CD14-positive monocyte (primary cell): Measurements from ENCODE around the gene TIAM1. TPM values are rescaled to one million over a fixed set of nuclear protein-coding genes. Genes with fewer than 3 reads are reported as not detected.

ENCODE experiments used
- DNase-seq, 3 donors: peaks; one replicate each; pipeline ENCODE4 v3.0.0-alpha.2; 2011 to 2022
- H2AFZ ChIP-seq: 2 replicates; pipeline ENCODE4 v1.6.0; 2012; ENCODE audit warnings: mild to moderate bottlenecking, low read depth, low read length, inconsistent platforms; ENCODE audit not compliant: insufficient read depth, poor library complexity, severe bottlenecking
- H3K27ac ChIP-seq, 2 donors: 1 replicate in 1 of 2; 2 replicates in 1 of 2; pipeline ENCODE4 v1.5.1; 2012 to 2013; ENCODE audit warnings: low read length in 2 of 2, control low read depth in 1 of 2, inconsistent platforms in 1 of 2, low read depth in 1 of 2, mild to moderate bottlenecking in 1 of 2
- H3K27me3 ChIP-seq, 2 donors: one replicate each; pipeline versions ENCODE4 v1.6.0 to v1.6.1; 2011 to 2013; ENCODE audit warnings: low read length in 2 of 2; ENCODE audit not compliant: control insufficient read depth in 2 of 2, insufficient read depth in 2 of 2
- H3K36me3 ChIP-seq, 2 donors: replicated peaks in 1 of 2; 1 replicate in 1 of 2; 2 replicates in 1 of 2; pipeline versions ENCODE4 v1.5.1 to v1.6.1; 2012 to 2013; ENCODE audit warnings: low read length in 2 of 2, control low read depth in 1 of 2, inconsistent platforms in 1 of 2, mild to moderate bottlenecking in 1 of 2; ENCODE audit not compliant: insufficient read depth in 2 of 2, control insufficient read depth in 1 of 2
- H3K4me1 ChIP-seq, 2 donors: 1 replicate in 1 of 2; 2 replicates in 1 of 2; pipeline versions ENCODE4 v1.5.1 to v1.6.1; 2012 to 2013; ENCODE audit warnings: low read length in 2 of 2, control low read depth in 1 of 2, inconsistent platforms in 1 of 2, mild to moderate bottlenecking in 1 of 2, moderate library complexity in 1 of 2; ENCODE audit not compliant: insufficient read depth in 2 of 2, control insufficient read depth in 1 of 2
- H3K4me2 ChIP-seq: replicated peaks from 2 replicates; pipeline ENCODE3; 2012; ENCODE audit warnings: low read length, moderate library complexity, mild to moderate bottlenecking; ENCODE audit not compliant: poor library complexity, severe bottlenecking; ENCODE audit errors: extremely low read depth
- H3K4me3 ChIP-seq, 3 experiments: fragments of 200-600 bp in 1 of 3; sonication (generic) in 1 of 3; replicated peaks in 1 of 3; 1 replicate in 2 of 3; 2 replicates in 1 of 3; pipeline ENCODE4 v1.5.1; 2011 to 2013; ENCODE audit warnings: low read length in 3 of 3, mild to moderate bottlenecking in 3 of 3, control low read depth in 2 of 3, low read depth in 2 of 3, inconsistent platforms in 1 of 3, moderate library complexity in 1 of 3
- H3K79me2 ChIP-seq: 2 replicates; pipeline ENCODE4 v1.6.0; 2012; ENCODE audit warnings: mild to moderate bottlenecking, control low read depth, inconsistent platforms, low read length, moderate library complexity; ENCODE audit not compliant: insufficient read depth
- H3K9ac ChIP-seq: 2 replicates; pipeline ENCODE4 v1.6.0; 2017; ENCODE audit warnings: low read length, mild to moderate bottlenecking; ENCODE audit not compliant: insufficient read depth, poor library complexity, severe bottlenecking
- H3K9me3 ChIP-seq, 2 donors: replicated peaks in 1 of 2; 1 replicate in 1 of 2; 2 replicates in 1 of 2; pipeline versions ENCODE4 v1.5.1 to v1.6.1; 2012 to 2013; ENCODE audit warnings: low read length in 2 of 2, control low read depth in 1 of 2; ENCODE audit not compliant: control insufficient read depth in 1 of 2, insufficient read depth in 1 of 2
- H4K20me1 ChIP-seq: 2 replicates; pipeline ENCODE4 v1.6.0; 2012; ENCODE audit warnings: mild to moderate bottlenecking, low read length, control low read depth, moderate library complexity; ENCODE audit not compliant: insufficient read depth
- H3K27ac Mint-ChIP-seq, 7 donors: one replicate each; pipeline ENCODE4 v1.8.0; 2020; ENCODE audit warnings: mild to moderate bottlenecking in 7 of 7, mixed read lengths in 7 of 7, moderate library complexity in 6 of 7, inconsistent platforms in 2 of 7
- H3K27me3 Mint-ChIP-seq, 3 donors: one replicate each; pipeline ENCODE4 v1.8.0; 2021 to 2022; ENCODE audit warnings: low read depth in 3 of 3, mild to moderate bottlenecking in 3 of 3, mixed read lengths in 3 of 3, moderate library complexity in 3 of 3, inconsistent platforms in 1 of 3
- H3K36me3 Mint-ChIP-seq, 2 donors: one replicate each; pipeline ENCODE4 v1.8.0; 2020; ENCODE audit warnings: mixed read lengths in 2 of 2, inconsistent platforms in 1 of 2, mild to moderate bottlenecking in 1 of 2
- H3K4me1 Mint-ChIP-seq: one replicate; pipeline ENCODE4 v1.8.0; 2020; ENCODE audit warnings: mild to moderate bottlenecking, mixed read lengths
- H3K4me3 Mint-ChIP-seq, 2 donors: one replicate each; pipeline ENCODE4 v1.8.0; 2020; ENCODE audit warnings: mild to moderate bottlenecking in 2 of 2, mixed read lengths in 2 of 2, moderate library complexity in 1 of 2
- H3K9me3 Mint-ChIP-seq, 7 donors: one replicate each; pipeline ENCODE4 v1.8.0; 2020 to 2022; ENCODE audit warnings: mixed read lengths in 7 of 7, mild to moderate bottlenecking in 6 of 7, moderate library complexity in 6 of 7, inconsistent platforms in 2 of 7
- CTCF ChIP-seq: fragments of 200-600 bp; IDR thresholded peaks from one replicate; pipeline ENCODE4 v1.8.0; 2022; ENCODE audit warnings: antibody characterized with exemption, mild to moderate bottlenecking
- WGBS: methylation state at CpG from one replicate; pipeline ENCODE4 v1.1.5; 2013; ENCODE audit warnings: missing lambda C conversion rate; ENCODE audit not compliant: insufficient coverage; 5-methylcytosine and 5-hydroxymethylcytosine counted together
- intact Hi-C, 2 donors: fragments of 100-400 bp; cut with micrococcal nuclease; formaldehyde crosslinking; loops; one replicate each; pipeline versions ENCODE4 v1.15.0 to v1.15.1; 2023
- polyA plus RNA-seq, 3 donors: library from polyadenylated mRNA; depleted of rRNA in 1 of 3; unstranded in 2 of 3; stranded (reverse) in 1 of 3; fragments of 300-500 nt in 2 of 3; fragments of >200 nt in 1 of 3; fragmentation: Illumina TruSeq in 2 of 3; gene quantifications; 1 replicate in 2 of 3; 2 replicates in 1 of 3; pipeline ENCODE4 v1.2.3, GENCODE V29; 2012 to 2021

The TIAM1 gene
- polyA plus RNA-seq, 3 donors = 17.7 to 55.0 (median 45.3) TPM

- Mint-ChIP-seq H3K4me3 (no peak overlapping the region), H3K36me3 (peaks cover 75 to 90% of the 10 kb centered on the region in 2 donors), H3K27ac (no peak overlapping the region), H3K27me3 (peaks cover 2 to 4% (median 2%) of the 10 kb centered on the region in 3 donors), H3K9me3 (peaks cover 0 to 5% (median 2%) of the 10 kb centered on the region in 7 donors), H3K4me1 (peaks cover 30% of the 10 kb centered on the region)
- Histone ChIP-seq H2AFZ (no peak overlapping the region), H3K9ac (no peak overlapping the region), H3K79me2 (no peaks in the 10 kb centered on the region), H3K4me1 (peaks cover 33 to 34% of the 10 kb centered on the region in 2 donors), H3K36me3 (peaks cover 22 to 90% of the 10 kb centered on the region in 2 donors), H3K27ac (no peak overlapping the region), H3K27me3 (no peaks in the 10 kb centered on the region), H4K20me1 (no peaks in the 10 kb centered on the region), H3K4me2 (no peak overlapping the region), H3K4me3 (no peak overlapping the region), H3K9me3 (no peaks in the 10 kb centered on the region)
- intact Hi-C loops = no loop called here
- no peak for TF ChIP-seq CTCF
- no peak for DNase-seq
- 100% methylated on average over 2 of the region's 5 CpGs for WGBS
These were observed 215.8 kb downstream of the TIAM1 start for GRCh38 chr21:31128234-31128633.

- peaks cover 36 to 93% of the 10 kb centered on the region in 2 donors for H3K36me3 ChIP-seq
- Mint-ChIP-seq H3K36me3 (peaks cover 75 to 90% of the 10 kb centered on the region in 2 donors), H3K4me3 (peak overlapping the region; percentile 6 to 39)
These were observed 220.1 kb downstream of the TIAM1 start for GRCh38 chr21:31124010-31124409.

More at GRCh38 chr21:31124010-31124409, 220.1 kb downstream of the TIAM1 start:
- Histone ChIP-seq H3K4me3 (peak overlapping the region in 1 of 3 experiments; percentile 11), H3K4me2 (peak overlapping the region; percentile 32), H3K27ac (peak overlapping the region; percentile 55 to 63), H3K9ac (no peak overlapping the region), H3K27me3 (no peaks in the 10 kb centered on the region), H3K79me2 (no peaks in the 10 kb centered on the region), H4K20me1 (no peaks in the 10 kb centered on the region), H3K4me1 (peaks cover 15 to 23% of the 10 kb centered on the region in 2 donors), H2AFZ (no peak overlapping the region), H3K9me3 (no peaks in the 10 kb centered on the region)
- peaks cover 17% of the 10 kb centered on the region for H3K4me1 Mint-ChIP-seq
- peaks cover 0 to 8% (median 0%) of the 10 kb centered on the region in 3 donors for H3K27me3 Mint-ChIP-seq
- intact Hi-C loops = no loop called here
- no peak for TF ChIP-seq CTCF
- peak; percentile 58 to 81 (median 75) for DNase-seq
- H3K9me3 Mint-ChIP-seq = peaks cover 0 to 4% (median 0%) of the 10 kb centered on the region in 7 donors
- H3K27ac Mint-ChIP-seq = peak overlapping the region; percentile 19 to 89 (median 74)
- 6% methylated on average over 3 of the region's 6 CpGs for WGBS
